IgD-negative memory B cell (primary cell): ENCODE measurements around the gene CLSTN1. TPM values are rescaled to one million over a fixed set of nuclear protein-coding genes. Genes with fewer than 3 reads are reported as not detected.
A peak's percentile ranks its signal among the peaks of the same experiment; 100 is the strongest.

ENCODE experiments used
- H3K27ac Mint-ChIP-seq, 3 donors: one replicate each; pipeline ENCODE4 v1.8.0; 2020 to 2022; ENCODE audit warnings: mild to moderate bottlenecking in 3 of 3, mixed read lengths in 3 of 3, moderate library complexity in 1 of 3
- H3K27me3 Mint-ChIP-seq: one replicate; pipeline ENCODE4 v1.8.0; 2021; ENCODE audit warnings: mixed read lengths
- H3K36me3 Mint-ChIP-seq: one replicate; pipeline ENCODE4 v1.8.0; 2020; ENCODE audit warnings: mild to moderate bottlenecking, mixed read lengths
- H3K4me1 Mint-ChIP-seq, 3 donors: one replicate each; pipeline ENCODE4 v1.8.0; 2020 to 2022; ENCODE audit warnings: mixed read lengths in 3 of 3, mild to moderate bottlenecking in 1 of 3
- H3K4me3 Mint-ChIP-seq, 4 donors: one replicate each; pipeline ENCODE4 v1.8.0; 2020 to 2022; ENCODE audit warnings: mild to moderate bottlenecking in 4 of 4, mixed read lengths in 4 of 4, moderate library complexity in 3 of 4
- H3K9me3 Mint-ChIP-seq, 3 donors: one replicate each; pipeline ENCODE4 v1.8.0; 2020 to 2021; ENCODE audit warnings: mixed read lengths in 3 of 3, mild to moderate bottlenecking in 1 of 3
- polyA plus RNA-seq: library from polyadenylated mRNA; unstranded; fragments of 300-500 nt; fragmentation: Illumina TruSeq; gene quantifications from one replicate; pipeline ENCODE4 v1.2.3, GENCODE V29; 2021

CLSTN1 gene
- polyA plus RNA-seq, 1 donor from 2014 or later, result 24.7 TPM

- Mint-ChIP-seq H3K4me1 (peaks cover 39 to 49% (median 48%) of the 10 kb centered on the region in 3 donors), H3K4me3 (peak overlapping the region; percentile 81 to 93 (median 90)), H3K36me3 (peaks cover 2% of the 10 kb centered on the region), H3K27me3 (no peaks in the 10 kb centered on the region), H3K9me3 (no peaks in the 10 kb centered on the region), H3K27ac (peak overlapping the region; percentile 23 to 88 (median 27))
Measured at GRCh38 chr1:9689011-9689706, 134.6 kb downstream of the CLSTN1 start.

- Mint-ChIP-seq H3K4me3 (peak overlapping the region; percentile 81 to 93 (median 90)), H3K9me3 (no peaks in the 10 kb centered on the region), H3K27ac (peak overlapping the region; percentile 27 to 88 (median 46)), H3K4me1 (peaks cover 42 to 53% (median 48%) of the 10 kb centered on the region in 3 donors), H3K27me3 (no peaks in the 10 kb centered on the region), H3K36me3 (peaks cover 2% of the 10 kb centered on the region)
Measured at GRCh38 chr1:9688599-9688998, 135.2 kb downstream of the CLSTN1 start.

DNA sequence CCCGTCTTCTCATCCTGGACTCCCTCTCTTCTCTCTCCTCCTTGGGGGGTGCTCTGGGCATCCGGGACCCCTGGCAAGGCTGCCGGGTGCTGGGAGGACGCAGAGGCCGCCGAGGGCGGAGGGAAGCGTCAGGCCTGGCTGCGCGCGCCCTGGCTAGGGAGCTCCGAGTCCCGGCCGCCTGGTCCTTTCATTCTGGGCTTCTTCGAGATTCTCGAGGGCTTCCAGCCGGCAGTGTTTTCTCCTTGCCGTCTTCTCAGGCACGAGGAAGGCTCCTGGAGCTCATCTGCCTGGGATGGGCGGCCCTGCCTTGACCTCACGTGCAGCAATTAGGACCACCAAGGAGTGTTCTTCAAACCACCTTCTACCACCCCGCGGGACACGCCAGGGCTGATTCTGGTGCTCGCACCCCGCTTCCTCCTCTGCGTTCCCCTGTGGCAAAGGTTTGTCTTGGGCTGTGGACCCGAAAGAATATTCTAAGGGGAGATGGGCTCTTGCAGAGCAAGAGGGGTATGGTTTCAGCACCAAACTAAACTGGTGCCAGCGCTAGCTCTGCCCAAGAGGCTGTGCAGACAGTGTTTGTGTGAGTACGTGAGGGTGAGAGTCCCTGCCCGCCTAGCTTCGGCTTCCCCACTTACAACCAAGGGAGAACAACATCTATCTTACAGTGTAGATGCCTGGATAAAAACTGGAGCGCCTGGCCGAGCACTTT, 135.7 kb downstream of the CLSTN1 start:
- Mint-ChIP-seq H3K27ac (peak overlapping the region; percentile 40 to 88 (median 46)), H3K36me3 (peaks cover 2% of the 10 kb centered on the region), H3K4me1 (peaks cover 47 to 54% (median 51%) of the 10 kb centered on the region in 3 donors), H3K27me3 (no peaks in the 10 kb centered on the region), H3K9me3 (no peaks in the 10 kb centered on the region), H3K4me3 (peak overlapping the region; percentile 81 to 93 (median 90))

DNA sequence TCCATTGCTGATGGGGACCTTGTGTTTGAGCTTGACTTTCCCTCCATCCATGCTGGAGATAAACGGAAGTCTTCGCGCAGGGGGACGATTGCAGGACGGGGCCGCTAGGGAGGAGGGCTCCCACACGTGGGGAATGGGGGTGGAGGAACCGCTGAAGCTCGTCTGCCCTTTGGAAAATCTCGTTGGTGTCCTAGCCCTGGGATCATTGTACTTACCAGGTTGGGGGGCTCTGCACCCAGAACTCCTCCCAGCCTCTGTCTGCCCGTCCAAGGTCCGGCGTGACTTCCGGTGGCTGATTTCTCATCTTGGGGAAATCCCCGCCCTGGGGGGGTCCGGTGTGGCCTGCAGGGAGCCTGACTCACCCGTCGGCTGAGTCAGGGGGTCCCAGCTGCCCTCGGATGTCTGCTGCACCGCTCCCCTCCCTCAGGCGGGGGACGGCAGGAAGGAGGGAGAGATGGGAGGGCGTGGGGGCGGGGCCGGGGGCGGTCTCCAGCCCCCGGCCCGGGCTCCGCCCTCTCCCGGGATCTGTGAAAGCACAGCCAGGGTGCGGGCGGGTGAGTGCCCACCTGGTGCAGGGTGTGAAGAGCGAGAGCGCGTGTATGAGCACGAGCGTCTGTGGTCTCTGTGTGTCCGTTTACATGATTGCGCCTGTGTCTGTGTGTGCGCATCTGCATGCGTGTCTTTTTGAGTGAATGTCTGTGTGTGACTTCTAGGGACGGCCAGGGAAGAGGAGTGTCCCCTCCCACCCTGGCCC, 136.5 kb downstream of the CLSTN1 start:
- no peaks in the 10 kb centered on the region for H3K9me3 Mint-ChIP-seq
- H3K27me3 Mint-ChIP-seq, result no peaks in the 10 kb centered on the region
- H3K27ac Mint-ChIP-seq, result peak overlapping the region; percentile 88 to 92 (median 89)
- H3K36me3 Mint-ChIP-seq, result peaks cover 2% of the 10 kb centered on the region
- peaks cover 47 to 54% (median 50%) of the 10 kb centered on the region in 3 donors for H3K4me1 Mint-ChIP-seq
- H3K4me3 Mint-ChIP-seq, result peak overlapping the region; percentile 81 to 93 (median 90)

- Mint-ChIP-seq H3K4me1 (peaks cover 47 to 53% (median 48%) of the 10 kb centered on the region in 3 donors), H3K27me3 (no peaks in the 10 kb centered on the region), H3K36me3 (peaks cover 3% of the 10 kb centered on the region), H3K9me3 (no peaks in the 10 kb centered on the region), H3K4me3 (peak overlapping the region in 3 of 4 donors; percentile 1 to 79 (median 25)), H3K27ac (peak overlapping the region in 2 of 3 donors; percentile 13)
Measured at GRCh38 chr1:9684801-9685200, 139.0 kb downstream of the CLSTN1 start.

GRCh38 chr1:9680828-9681227, 142.9 kb downstream of the CLSTN1 start:
- Mint-ChIP-seq H3K27ac (peak overlapping the region; percentile 48 to 91 (median 90)), H3K4me3 (peak overlapping the region in 2 of 4 donors; percentile 77 to 89), H3K27me3 (no peaks in the 10 kb centered on the region), H3K9me3 (no peaks in the 10 kb centered on the region), H3K36me3 (peaks cover 1% of the 10 kb centered on the region), H3K4me1 (peaks cover 35 to 51% (median 47%) of the 10 kb centered on the region in 3 donors)

GRCh38 chr1:9680091-9680490, 143.7 kb downstream of the CLSTN1 start:
- Mint-ChIP-seq H3K27ac (peak overlapping the region in 1 of 3 donors; percentile 48), H3K36me3 (peaks cover 1% of the 10 kb centered on the region), H3K4me3 (peak overlapping the region in 1 of 4 donors; percentile 63), H3K4me1 (peaks cover 31 to 48% (median 44%) of the 10 kb centered on the region in 3 donors), H3K9me3 (no peaks in the 10 kb centered on the region), H3K27me3 (no peaks in the 10 kb centered on the region)

Other genes with a start within 250 kb of the CLSTN1 start
- 4.2 TPM for gene TMEM201, start 235.1 kb downstream of the CLSTN1 start, polyA plus RNA-seq
- gene PIK3CD, start 172.2 kb downstream of the CLSTN1 start, polyA plus RNA-seq, result 82.6 TPM
- 10.0 TPM for gene CTNNBIP1, start 86.3 kb upstream of the CLSTN1 start, polyA plus RNA-seq
- 30.0 TPM for gene LZIC, start 119.4 kb upstream of the CLSTN1 start, polyA plus RNA-seq
- gene NMNAT1, start 119.5 kb upstream of the CLSTN1 start, polyA plus RNA-seq, result 7.9 TPM
- gene RBP7, start 173.3 kb upstream of the CLSTN1 start, polyA plus RNA-seq, result 1.3 TPM
- 9.0 TPM for gene UBE4B, start 209.0 kb upstream of the CLSTN1 start, polyA plus RNA-seq